GM21381 (cell line): Measurements from ENCODE around the gene GVQW3.
A peak's percentile ranks its signal among the peaks of the same experiment; 100 is the strongest.

ENCODE experiments used
- ATAC-seq: cut with Tn5 transposase; IDR thresholded peaks from one replicate; pipeline ENCODE4 v1.9.1; 2021; ENCODE audit warnings: mild to moderate bottlenecking, moderate library complexity; ENCODE audit not compliant: unreplicated experiment

GVQW3 gene

DNA sequence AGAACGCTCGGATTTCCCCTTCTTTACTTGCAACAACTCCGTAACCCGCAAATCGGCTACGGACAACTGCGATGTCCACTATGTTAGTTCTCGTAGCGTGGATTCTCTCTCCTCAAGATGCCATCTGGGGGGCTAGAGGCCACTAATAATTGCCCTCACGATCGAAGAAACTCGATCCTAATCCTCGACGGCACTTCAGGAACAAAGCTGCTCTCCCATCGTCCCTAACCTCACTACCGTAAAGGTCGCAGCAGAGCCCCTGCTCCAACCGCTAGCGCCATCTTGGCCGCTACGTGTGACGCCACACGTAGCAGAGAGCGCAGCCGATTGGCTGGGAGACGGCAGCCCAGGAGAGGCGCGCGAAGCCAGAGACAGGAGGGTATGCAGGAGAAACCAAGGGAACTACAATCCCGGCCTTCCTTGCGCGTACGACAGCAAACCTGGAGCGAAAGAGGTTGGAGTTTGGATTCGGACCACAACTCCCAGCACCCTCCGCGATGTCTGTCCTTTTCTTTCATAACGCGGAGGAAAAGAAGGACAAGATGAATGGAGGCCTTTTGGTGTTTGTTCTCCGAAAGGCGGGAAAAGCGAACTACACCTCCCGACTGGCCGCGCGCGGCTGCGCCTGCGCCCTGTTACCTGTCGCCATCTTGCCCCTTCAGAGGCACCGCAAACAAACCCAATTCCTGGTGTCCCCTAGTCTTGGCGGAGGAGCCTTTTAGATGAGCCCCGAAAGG is 63.4 kb downstream of the GVQW3 start, which contains the start of gene EMSY:
Gene EMSY (plus strand): TSS at position 635 of the 737 bp plus-strand sequence. CDS start 1,921 bp downstream, outside the sequence.
- peak; percentile 92 for ATAC-seq

- peak; percentile 23 for ATAC-seq
These were observed 64.3 kb downstream of the GVQW3 start for GRCh38 chr11:76445121-76446084.

GRCh38 chr11:76448506-76448905 is 67.4 kb downstream of the GVQW3 start:
- ATAC-seq: no peak

- no peak for ATAC-seq
These were observed 72.1 kb downstream of the GVQW3 start for GRCh38 chr11:76453248-76453647.

- ATAC-seq: no peak
These were observed 74.2 kb downstream of the GVQW3 start for GRCh38 chr11:76455331-76455730.

GRCh38 chr11:76455931-76456330 is 74.8 kb downstream of the GVQW3 start:
- ATAC-seq: no peak

DNA sequence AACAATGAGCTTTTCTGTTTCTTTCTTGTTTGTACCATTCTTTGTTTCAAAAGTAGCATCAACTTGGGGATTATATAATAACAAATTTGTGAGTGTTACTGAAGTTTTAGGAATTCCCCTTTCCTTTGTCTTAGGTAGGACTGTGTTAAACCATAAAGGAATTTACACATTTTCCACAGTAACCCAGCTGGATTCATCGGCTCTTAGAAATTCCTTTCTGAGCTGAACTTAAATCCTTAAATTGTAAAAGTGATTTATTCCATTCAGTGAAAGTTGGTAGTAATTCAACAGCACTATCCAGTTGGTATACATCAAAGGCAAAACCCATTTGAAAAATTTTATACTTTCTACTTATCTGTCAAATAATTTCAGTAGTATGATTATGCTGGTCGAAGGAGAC is 75.4 kb downstream of the GVQW3 start:
- ATAC-seq: no peak
